H9 (cell line): ENCODE results near the gene FEM1B. TPM values are rescaled to one million over a fixed set of nuclear protein-coding genes. Genes with fewer than 3 reads are reported as not detected.

Experiments
- DNase-seq: peaks from one replicate; pipeline ENCODE4 v3.0.0-alpha.2; 2017
- H2AFZ ChIP-seq: one replicate; pipeline ENCODE4 v1.6.1; 2013; ENCODE audit warnings: mild to moderate bottlenecking, low read length, control low read depth, moderate library complexity
- H2AK5ac ChIP-seq: 2 replicates; pipeline ENCODE4 v1.6.1; 2013; ENCODE audit warnings: low read length, control low read depth, mixed read lengths; ENCODE audit not compliant: insufficient read length
- H2BK120ac ChIP-seq: one replicate; pipeline ENCODE4 v1.6.1; 2013; ENCODE audit warnings: low read depth, mild to moderate bottlenecking, low read length, control low read depth, inconsistent platforms; ENCODE audit not compliant: poor library complexity, severe bottlenecking
- H2BK12ac ChIP-seq: 2 replicates; pipeline ENCODE4 v1.6.1; 2013; ENCODE audit warnings: low read length, control low read depth, mixed read lengths, low read depth; ENCODE audit not compliant: insufficient read length
- H2BK15ac ChIP-seq: 2 replicates; pipeline ENCODE4 v1.6.1; 2013; ENCODE audit warnings: low read depth, low read length, control low read depth
- H2BK20ac ChIP-seq: one replicate; pipeline ENCODE4 v1.6.1; 2013; ENCODE audit warnings: low read depth, mild to moderate bottlenecking, low read length, control low read depth, inconsistent platforms; ENCODE audit not compliant: poor library complexity, severe bottlenecking
- H2BK5ac ChIP-seq: 2 replicates; pipeline ENCODE4 v1.6.1; 2013; ENCODE audit warnings: low read length, control low read depth, mixed read lengths; ENCODE audit not compliant: insufficient read length
- H3K14ac ChIP-seq: 2 replicates; pipeline ENCODE4 v1.6.1; 2013; ENCODE audit warnings: low read length, control low read depth; ENCODE audit not compliant: insufficient read depth
- H3K18ac ChIP-seq: 2 replicates; pipeline ENCODE4 v1.6.1; 2013; ENCODE audit warnings: low read depth, mild to moderate bottlenecking, mixed read lengths, low read length, control low read depth; ENCODE audit not compliant: insufficient read length
- H3K23ac ChIP-seq: 2 replicates; pipeline ENCODE4 v1.6.1; 2013; ENCODE audit warnings: low read length, control low read depth, mixed read lengths, low read depth; ENCODE audit not compliant: insufficient read length
- H3K23me2 ChIP-seq: 2 replicates; pipeline ENCODE4 v1.6.1; 2013; ENCODE audit warnings: low read depth, mild to moderate bottlenecking, mixed read lengths, low read length, control low read depth; ENCODE audit not compliant: insufficient read length, poor library complexity, severe bottlenecking
- H3K27ac ChIP-seq: 2 replicates; pipeline ENCODE4 v1.5.1; 2013; ENCODE audit warnings: low read length, control low read depth, mixed read lengths, low read depth; ENCODE audit not compliant: insufficient read length
- H3K27me3 ChIP-seq: 2 replicates; pipeline ENCODE4 v1.6.1; 2013; ENCODE audit warnings: low read length, control low read depth, inconsistent platforms; ENCODE audit not compliant: insufficient read depth
- H3K4ac ChIP-seq: 2 replicates; pipeline ENCODE4 v1.6.1; 2013; ENCODE audit warnings: low read depth, mild to moderate bottlenecking, control low read depth, inconsistent platforms, low read length, moderate library complexity
- H3K4me1 ChIP-seq: 2 replicates; pipeline ENCODE4 v1.6.1; 2013; ENCODE audit warnings: low read length, control low read depth, inconsistent platforms; ENCODE audit not compliant: insufficient read depth
- H3K4me2 ChIP-seq: 2 replicates; pipeline ENCODE4 v1.6.1; 2013; ENCODE audit warnings: low read length, control low read depth, mixed read lengths; ENCODE audit not compliant: insufficient read length, insufficient read depth
- H3K56ac ChIP-seq: 2 replicates; pipeline ENCODE4 v1.6.1; 2013; ENCODE audit warnings: low read depth, mild to moderate bottlenecking, mixed read lengths, low read length, control low read depth; ENCODE audit not compliant: insufficient read length
- H3K79me1 ChIP-seq: 2 replicates; pipeline ENCODE4 v1.6.1; 2013; ENCODE audit warnings: low read depth, mild to moderate bottlenecking, moderate library complexity, low read length, control low read depth, inconsistent platforms; ENCODE audit not compliant: insufficient read depth, poor library complexity, severe bottlenecking
- H3K79me2 ChIP-seq: 2 replicates; pipeline ENCODE4 v1.6.1; 2013; ENCODE audit warnings: low read length, control low read depth, inconsistent platforms; ENCODE audit not compliant: insufficient read depth
- H3K9ac ChIP-seq: 2 replicates; pipeline ENCODE4 v1.6.1; 2013; ENCODE audit warnings: low read length, control low read depth, mixed read lengths; ENCODE audit not compliant: insufficient read length; ENCODE audit errors: extremely low read depth
- H3K9me3 ChIP-seq: one replicate; pipeline ENCODE4 v1.6.1; 2013; ENCODE audit warnings: low read depth, low read length, inconsistent platforms; ENCODE audit not compliant: control insufficient read depth
- H3T11ph ChIP-seq: one replicate; pipeline ENCODE4 v1.6.1; 2013; ENCODE audit warnings: mild to moderate bottlenecking, low read length, control low read depth, inconsistent platforms
- H4K20me1 ChIP-seq: one replicate; pipeline ENCODE4 v1.6.1; 2013; ENCODE audit not compliant: control insufficient read depth, insufficient read length, insufficient read depth
- H4K5ac ChIP-seq: 2 replicates; pipeline ENCODE4 v1.6.1; 2013; ENCODE audit warnings: low read depth, mild to moderate bottlenecking, mixed read lengths, low read length, control low read depth; ENCODE audit not compliant: insufficient read length
- H4K8ac ChIP-seq: replicated peaks from 2 replicates; pipeline ENCODE4 v1.6.1; 2013; ENCODE audit warnings: low read length, control low read depth, mixed read lengths, low read depth; ENCODE audit not compliant: insufficient read length
- H4K91ac ChIP-seq: 2 replicates; pipeline ENCODE4 v1.6.1; 2013; ENCODE audit warnings: low read depth, mild to moderate bottlenecking, moderate library complexity, mixed read lengths, low read length, control low read depth; ENCODE audit not compliant: insufficient read length
- H3K27ac Mint-ChIP-seq, 3 experiments: 2 replicates in 2 of 3; 3 replicates in 1 of 3; pipeline ENCODE4 v1.8.0; 2020 to 2021; ENCODE audit warnings: mixed read lengths in 3 of 3, mild to moderate bottlenecking in 1 of 3, moderate library complexity in 1 of 3
- H3K27me3 Mint-ChIP-seq: 2 replicates; pipeline ENCODE4 v1.8.0; 2021; ENCODE audit warnings: low read depth, mild to moderate bottlenecking, moderate library complexity, mixed read lengths
- H3K36me3 Mint-ChIP-seq, 3 experiments: 2 replicates in 2 of 3; 3 replicates in 1 of 3; pipeline ENCODE4 v1.8.0; 2020 to 2021; ENCODE audit warnings: low read depth in 3 of 3, mixed read lengths in 3 of 3; ENCODE audit not compliant: insufficient read depth in 1 of 3
- H3K4me1 Mint-ChIP-seq, 2 experiments: 2 replicates each; pipeline ENCODE4 v1.8.0; 2020; ENCODE audit warnings: mixed read lengths in 2 of 2
- H3K4me3 Mint-ChIP-seq, 2 experiments: 2 replicates in 1 of 2; 3 replicates in 1 of 2; pipeline ENCODE4 v1.8.0; 2020 to 2021; ENCODE audit warnings: mild to moderate bottlenecking in 2 of 2, mixed read lengths in 2 of 2, moderate library complexity in 1 of 2
- H3K9me3 Mint-ChIP-seq, 2 experiments: 2 replicates in 1 of 2; 3 replicates in 1 of 2; pipeline ENCODE4 v1.8.0; 2020; ENCODE audit warnings: mild to moderate bottlenecking in 2 of 2, mixed read lengths in 2 of 2, moderate library complexity in 1 of 2
- WGBS: extraction: QIAGEN DNeasy Blood & Tissue Kit; methylation state at CpG from one replicate; pipeline ENCODE4 v1.1.7; 2013; ENCODE audit warnings: missing lambda C conversion rate, low lambda C conversion rate, mixed read lengths; ENCODE audit not compliant: insufficient read length; ENCODE audit errors: extremely low coverage; 5-methylcytosine and 5-hydroxymethylcytosine counted together
- total RNA-seq: library from RNA; stranded (reverse); gene quantifications from 2 replicates; pipeline ENCODE4 v1.2.1, GENCODE V29; 2021
- TF ChIP-seq, protein P1 (sequence below): fragments of 200-600 bp; sonication (generic); conservative IDR thresholded peaks from 3 replicates; pipeline ENCODE4 v1.8.0; 2021; ENCODE audit warnings: antibody characterized with exemption, mild to moderate bottlenecking

Gene FEM1B
- total RNA-seq, 1 experiment from 2014 or later = 77.9 TPM

DNA sequence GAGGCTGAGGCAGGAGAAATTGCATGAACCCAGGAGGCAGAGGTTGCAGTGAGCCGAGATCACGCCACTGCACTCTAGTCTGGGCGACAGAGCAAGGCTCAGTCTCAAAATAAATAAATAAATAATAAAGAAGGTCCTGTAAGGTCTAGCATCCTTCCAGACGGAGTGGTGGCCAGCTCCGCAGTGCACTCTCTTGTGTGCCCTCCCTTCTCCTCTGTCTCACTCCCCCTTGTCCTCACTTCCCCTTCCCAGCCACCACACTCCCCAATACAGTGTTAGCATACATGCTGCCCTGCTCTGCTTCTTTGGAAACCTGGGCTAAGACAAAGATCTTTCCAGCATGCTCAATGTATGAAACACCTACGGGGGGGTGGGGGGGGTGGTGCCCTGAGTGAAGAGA is 44.6 kb upstream of the FEM1B start:
- Histone ChIP-seq H3K14ac (no peak overlapping the region), H4K8ac (no peak overlapping the region), H2BK12ac (no peak overlapping the region), H3K79me1 (no peaks in the 10 kb centered on the region), H4K91ac (no peak overlapping the region), H3K4ac (no peak overlapping the region), H3K27ac (no peak overlapping the region), H3K4me2 (no peak overlapping the region), H2AFZ (no peak overlapping the region), H3K79me2 (peaks cover 8% of the 10 kb centered on the region; the same call in 1 of the 2 replicates), H3K9ac (no peak overlapping the region), H3K9me3 (no peaks in the 10 kb centered on the region), H3K27me3 (no peaks in the 10 kb centered on the region), H4K5ac (no peak overlapping the region), H2BK20ac (no peak overlapping the region), H4K20me1 (no peaks in the 10 kb centered on the region), H2BK120ac (no peak overlapping the region), H2AK5ac (no peak overlapping the region), H3K56ac (no peak overlapping the region), H3T11ph (no peak overlapping the region), H3K18ac (no peak overlapping the region), H3K4me1 (peaks cover 6% of the 10 kb centered on the region; the same call in 1 of the 2 replicates), H2BK15ac (no peak overlapping the region), H2BK5ac (no peak overlapping the region), H3K23me2 (peaks cover 16% of the 10 kb centered on the region), H3K23ac (no peak overlapping the region)
- TF ChIP-seq, protein P1, sequence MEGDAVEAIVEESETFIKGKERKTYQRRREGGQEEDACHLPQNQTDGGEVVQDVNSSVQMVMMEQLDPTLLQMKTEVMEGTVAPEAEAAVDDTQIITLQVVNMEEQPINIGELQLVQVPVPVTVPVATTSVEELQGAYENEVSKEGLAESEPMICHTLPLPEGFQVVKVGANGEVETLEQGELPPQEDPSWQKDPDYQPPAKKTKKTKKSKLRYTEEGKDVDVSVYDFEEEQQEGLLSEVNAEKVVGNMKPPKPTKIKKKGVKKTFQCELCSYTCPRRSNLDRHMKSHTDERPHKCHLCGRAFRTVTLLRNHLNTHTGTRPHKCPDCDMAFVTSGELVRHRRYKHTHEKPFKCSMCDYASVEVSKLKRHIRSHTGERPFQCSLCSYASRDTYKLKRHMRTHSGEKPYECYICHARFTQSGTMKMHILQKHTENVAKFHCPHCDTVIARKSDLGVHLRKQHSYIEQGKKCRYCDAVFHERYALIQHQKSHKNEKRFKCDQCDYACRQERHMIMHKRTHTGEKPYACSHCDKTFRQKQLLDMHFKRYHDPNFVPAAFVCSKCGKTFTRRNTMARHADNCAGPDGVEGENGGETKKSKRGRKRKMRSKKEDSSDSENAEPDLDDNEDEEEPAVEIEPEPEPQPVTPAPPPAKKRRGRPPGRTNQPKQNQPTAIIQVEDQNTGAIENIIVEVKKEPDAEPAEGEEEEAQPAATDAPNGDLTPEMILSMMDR = no peak
- WGBS = no CpG with 5 or more reads among the region's 6 CpGs
- H3K36me3 Mint-ChIP-seq = peaks cover 0 to 3% (median 0%) of the 10 kb centered on the region in 3 experiments; a peak in 1 of 7 replicates
- DNase-seq = no peak
- no peak overlapping the region for H3K4me3 Mint-ChIP-seq
- peaks cover 19% of the 10 kb centered on the region for H3K27me3 Mint-ChIP-seq
- H3K9me3 Mint-ChIP-seq = no peaks in the 10 kb centered on the region
- no peak overlapping the region for H3K27ac Mint-ChIP-seq
- peaks cover 27 to 38% of the 10 kb centered on the region in 2 experiments for H3K4me1 Mint-ChIP-seq
